Measurements from ENCODE around the gene CAD. TPM values are rescaled to one million over a fixed set of nuclear protein-coding genes. Genes with fewer than 3 reads are reported as not detected.

The CAD gene
- 29.5 TPM for polyA plus RNA-seq (2013, experiment 1 of 2)
- polyA plus RNA-seq (2013, experiment 2 of 2), result 31.0 TPM

DNA sequence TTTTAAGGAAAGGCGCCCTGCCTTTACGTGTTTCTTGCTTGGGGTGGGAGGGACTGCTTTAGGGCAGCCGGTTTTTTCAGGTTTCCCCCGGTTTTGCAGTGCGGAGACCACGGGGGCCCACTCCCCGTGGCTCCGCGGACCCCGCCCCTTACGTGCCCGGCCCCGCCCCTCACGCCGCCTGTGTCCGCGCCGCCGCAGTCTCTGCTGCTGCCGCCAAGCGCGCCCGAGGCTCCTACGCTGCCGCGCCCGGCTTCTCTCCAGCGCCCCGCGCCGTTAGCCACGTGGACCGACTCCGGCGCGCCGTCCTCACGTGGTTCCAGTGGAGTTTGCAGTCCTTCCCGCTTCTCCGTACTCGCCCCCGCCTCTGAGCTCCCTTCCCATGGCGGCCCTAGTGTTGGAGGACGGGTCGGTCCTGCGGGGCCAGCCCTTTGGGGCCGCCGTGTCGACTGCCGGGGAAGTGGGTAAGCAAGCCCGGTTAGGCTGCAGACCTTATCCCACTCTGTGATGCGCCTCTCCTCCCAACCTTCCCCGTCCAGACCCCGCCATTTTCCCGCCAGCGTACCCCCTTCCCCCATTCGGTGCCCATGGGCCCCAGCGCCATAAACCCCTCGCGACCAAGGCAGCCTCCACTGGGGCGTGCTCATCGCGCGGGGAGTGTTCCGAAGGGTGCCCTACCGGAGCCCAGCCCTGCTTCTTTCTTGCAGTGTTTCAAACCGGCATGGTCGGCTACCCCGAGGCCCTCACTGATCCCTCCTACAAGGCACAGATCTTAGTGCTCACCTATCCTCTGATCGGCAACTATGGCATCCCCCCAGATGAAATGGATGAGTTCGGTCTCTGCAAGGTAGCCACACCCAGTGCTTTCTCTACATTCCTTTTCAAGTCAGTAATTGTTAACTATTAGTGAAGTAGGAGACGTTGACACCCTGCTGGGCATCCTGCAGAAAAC, at the start of gene CAD:
CAD (plus strand) TSS at position 197 of the 949 bp plus-strand sequence; CDS start at position 380, 183 bp downstream.
- no peak within 1 kb of the TSS for H2BK120ac ChIP-seq (ENCODE audit: low read depth, low read length)
- no peak within 1 kb of the TSS for H4K8ac ChIP-seq (ENCODE audit: low read depth, low read length)
- H3K9ac ChIP-seq (ENCODE audit: low read length), result peak within 1 kb of the TSS; percentile 97
- peaks cover 15% of the 10 kb centered on the region for H3K79me2 ChIP-seq (ENCODE audit: control insufficient read depth, insufficient read depth, low read length)
- H2BK5ac ChIP-seq (ENCODE audit: low read length), result peak within 1 kb of the TSS; percentile 47
- H3K56ac ChIP-seq (ENCODE audit: low read length), result peak within 1 kb of the TSS; percentile 98
- H3K18ac ChIP-seq (ENCODE audit: low read length), result peak within 1 kb of the TSS; percentile 20
- H3K4me3 ChIP-seq (ENCODE audit: low read length), result peak within 1 kb of the TSS; percentile 48
- H4K5ac ChIP-seq (ENCODE audit: low read length), result no peak within 1 kb of the TSS
- peaks cover 6% of the 10 kb centered on the region for H3K4me1 ChIP-seq (ENCODE audit: control insufficient read depth, low read depth, low read length)
- H3K4ac ChIP-seq (ENCODE audit: low read depth, low read length), result peak within 1 kb of the TSS; percentile 95
- no peaks in the 10 kb centered on the region for H3K27me3 ChIP-seq (ENCODE audit: insufficient read depth, low read length, poor library complexity)
- peaks cover 4% of the 10 kb centered on the region for H3K36me3 ChIP-seq (ENCODE audit: control insufficient read depth, insufficient read depth, low read length)
- peak within 1 kb of the TSS; percentile 83 for H3K4me2 ChIP-seq (ENCODE audit: low read length)
- H3K79me1 ChIP-seq (ENCODE audit: low read length), result peaks cover 17% of the 10 kb centered on the region
- H2AK5ac ChIP-seq (ENCODE audit: low read length), result peak within 1 kb of the TSS; percentile 73
- no CpG with 5 or more reads among the region's 72 CpGs for WGBS (ENCODE audit: extremely low coverage, insufficient coverage, low lambda C conversion rate)
- peak within 1 kb of the TSS; percentile 60 for H3K23ac ChIP-seq (ENCODE audit: low read length)
- H3K27ac ChIP-seq (ENCODE audit: low read depth, low read length), result peak within 1 kb of the TSS; percentile 84
- peak; percentile 95 for DNase-seq
- H2BK15ac ChIP-seq (replicated peaks; ENCODE audit: low read depth), result no peak within 1 kb of the TSS

DNA sequence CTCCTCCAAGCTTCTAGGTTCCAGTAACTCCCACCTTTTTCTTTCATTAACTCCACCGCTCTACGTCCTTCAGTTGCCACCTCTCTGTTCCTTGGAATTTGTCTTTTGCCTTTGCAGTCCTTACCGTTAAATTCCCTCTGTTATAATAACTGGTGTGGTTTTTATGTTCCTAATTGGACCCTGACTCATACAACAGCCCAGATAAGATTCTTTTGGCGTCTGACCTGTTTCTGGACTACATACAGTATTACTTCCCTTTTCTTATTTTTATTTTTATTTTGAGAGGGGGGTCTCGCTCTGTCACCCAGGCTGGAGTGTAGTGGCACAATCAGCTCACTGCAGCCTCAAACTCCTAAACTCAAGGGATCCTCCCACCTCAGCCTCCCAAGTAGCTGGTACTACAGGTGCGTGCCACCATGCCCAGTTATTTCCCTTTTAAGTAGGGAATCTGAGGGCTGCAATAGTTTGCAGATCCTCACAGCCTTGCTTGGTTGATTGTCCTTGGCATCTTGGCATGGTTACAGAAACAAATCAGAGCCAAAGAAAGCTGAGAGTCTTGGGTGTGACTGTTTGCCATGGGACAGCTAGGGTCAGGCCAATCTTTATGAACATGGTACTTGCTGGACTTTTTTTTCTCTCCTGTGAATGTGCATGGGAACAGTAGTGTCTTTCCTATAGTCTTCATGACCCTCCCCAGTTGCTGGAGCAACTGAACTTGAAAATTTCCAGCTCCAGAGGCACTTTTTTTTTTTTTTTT, 46.4 kb upstream of the CAD start:
- Histone ChIP-seq H2AK5ac (ENCODE audit: low read length) (no peak overlapping the region), H2BK15ac (replicated peaks; ENCODE audit: low read depth) (no peak overlapping the region), H3K23ac (ENCODE audit: low read length) (no peak overlapping the region), H3K27ac (ENCODE audit: low read depth, low read length) (no peak overlapping the region), H2BK120ac (ENCODE audit: low read depth, low read length) (no peak overlapping the region), H3K27me3 (ENCODE audit: insufficient read depth, low read length, poor library complexity) (no peaks in the 10 kb centered on the region), H3K56ac (ENCODE audit: low read length) (no peak overlapping the region), H3K9ac (ENCODE audit: low read length) (no peak overlapping the region), H3K79me1 (ENCODE audit: low read length) (no peaks in the 10 kb centered on the region), H3K4me3 (ENCODE audit: low read length) (no peak overlapping the region), H3K4ac (ENCODE audit: low read depth, low read length) (no peak overlapping the region), H3K4me1 (ENCODE audit: control insufficient read depth, low read depth, low read length) (no peaks in the 10 kb centered on the region), H3K18ac (ENCODE audit: low read length) (no peak overlapping the region), H4K8ac (ENCODE audit: low read depth, low read length) (no peak overlapping the region), H3K79me2 (ENCODE audit: control insufficient read depth, insufficient read depth, low read length) (no peaks in the 10 kb centered on the region), H4K5ac (ENCODE audit: low read length) (no peak overlapping the region), H3K4me2 (ENCODE audit: low read length) (no peak overlapping the region), H3K36me3 (ENCODE audit: control insufficient read depth, insufficient read depth, low read length) (no peaks in the 10 kb centered on the region), H2BK5ac (ENCODE audit: low read length) (no peak overlapping the region)
- DNase-seq, result no peak
- no CpG with 5 or more reads among the region's 6 CpGs for WGBS (ENCODE audit: extremely low coverage, insufficient coverage, low lambda C conversion rate)

DNA sequence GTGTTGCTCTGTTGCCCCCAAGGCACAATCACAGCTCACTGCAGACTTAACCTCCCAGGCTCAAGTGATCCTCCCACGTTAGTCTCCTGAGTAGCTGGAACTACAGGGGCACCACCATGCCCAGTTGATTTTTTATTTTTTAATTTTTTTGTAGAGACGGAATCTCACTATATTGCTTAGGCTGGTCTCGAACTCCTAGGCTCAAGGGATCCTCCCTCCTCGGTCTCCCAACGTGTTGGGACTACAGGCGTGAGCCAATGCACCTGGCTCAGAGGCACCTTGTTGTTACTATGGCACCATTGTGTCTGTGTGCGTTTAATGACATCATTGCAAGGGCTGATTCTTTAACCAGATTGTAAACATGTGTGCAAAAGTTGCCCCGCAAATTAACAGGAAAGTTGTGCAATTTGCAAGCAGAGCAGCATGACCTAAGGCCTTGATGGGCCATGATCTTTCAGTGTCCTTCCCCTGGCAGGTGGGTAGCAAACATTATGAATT, 45.8 kb upstream of the CAD start:
- no CpG with 5 or more reads among the region's 8 CpGs for WGBS (ENCODE audit: extremely low coverage, insufficient coverage, low lambda C conversion rate)

DNA sequence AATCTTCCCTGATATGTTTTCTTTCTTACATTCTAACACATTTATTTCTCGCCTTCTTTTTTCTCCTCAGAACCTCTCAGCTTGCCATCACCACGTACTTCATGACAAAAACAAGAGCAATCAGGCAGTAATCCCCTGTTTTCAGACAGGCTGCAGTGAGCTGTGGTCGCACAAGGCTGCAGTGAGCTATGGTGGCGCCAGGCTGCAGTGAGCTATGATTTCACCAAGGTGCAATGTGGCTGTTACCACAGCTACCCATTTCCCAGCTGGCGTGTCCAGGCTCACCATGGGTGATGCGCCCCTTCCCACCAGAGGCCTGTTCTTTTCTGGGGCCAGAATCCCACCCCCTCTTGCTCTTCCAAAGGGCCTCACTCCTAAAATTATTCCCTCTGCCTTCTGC, 42.5 kb upstream of the CAD start:
- Histone ChIP-seq H3K4me2 (ENCODE audit: low read length) (no peak overlapping the region), H3K79me2 (ENCODE audit: control insufficient read depth, insufficient read depth, low read length) (no peaks in the 10 kb centered on the region), H4K8ac (ENCODE audit: low read depth, low read length) (no peak overlapping the region), H3K56ac (ENCODE audit: low read length) (no peak overlapping the region), H3K23ac (ENCODE audit: low read length) (no peak overlapping the region), H3K27ac (ENCODE audit: low read depth, low read length) (no peak overlapping the region), H3K36me3 (ENCODE audit: control insufficient read depth, insufficient read depth, low read length) (no peaks in the 10 kb centered on the region), H3K79me1 (ENCODE audit: low read length) (no peaks in the 10 kb centered on the region), H3K9ac (ENCODE audit: low read length) (no peak overlapping the region), H2BK15ac (replicated peaks; ENCODE audit: low read depth) (no peak overlapping the region), H4K5ac (ENCODE audit: low read length) (no peak overlapping the region), H2BK5ac (ENCODE audit: low read length) (no peak overlapping the region), H3K4me1 (ENCODE audit: control insufficient read depth, low read depth, low read length) (no peaks in the 10 kb centered on the region), H3K4ac (ENCODE audit: low read depth, low read length) (no peak overlapping the region), H2BK120ac (ENCODE audit: low read depth, low read length) (no peak overlapping the region), H3K18ac (ENCODE audit: low read length) (no peak overlapping the region), H2AK5ac (ENCODE audit: low read length) (no peak overlapping the region), H3K4me3 (ENCODE audit: low read length) (no peak overlapping the region), H3K27me3 (ENCODE audit: insufficient read depth, low read length, poor library complexity) (no peaks in the 10 kb centered on the region)
- no peak for DNase-seq
- 100% methylated on average over 2 of the region's 6 CpGs for WGBS (ENCODE audit: extremely low coverage, insufficient coverage, low lambda C conversion rate)

More for the DNA sequence above, 45.8 kb upstream of the CAD start:
- H3K27ac ChIP-seq (ENCODE audit: low read depth, low read length), result no peak overlapping the region
- no peak overlapping the region for H3K4me3 ChIP-seq (ENCODE audit: low read length)
- H2BK15ac ChIP-seq (replicated peaks; ENCODE audit: low read depth), result no peak overlapping the region
- H3K36me3 ChIP-seq (ENCODE audit: control insufficient read depth, insufficient read depth, low read length), result no peaks in the 10 kb centered on the region
- H2AK5ac ChIP-seq (ENCODE audit: low read length), result no peak overlapping the region
- no peaks in the 10 kb centered on the region for H3K4me1 ChIP-seq (ENCODE audit: control insufficient read depth, low read depth, low read length)
- DNase-seq, result no peak
- no peak overlapping the region for H3K9ac ChIP-seq (ENCODE audit: low read length)
- H3K79me1 ChIP-seq (ENCODE audit: low read length), result no peaks in the 10 kb centered on the region
- H3K4ac ChIP-seq (ENCODE audit: low read depth, low read length), result no peak overlapping the region
- no peaks in the 10 kb centered on the region for H3K79me2 ChIP-seq (ENCODE audit: control insufficient read depth, insufficient read depth, low read length)
- no peak overlapping the region for H2BK5ac ChIP-seq (ENCODE audit: low read length)
- no peak overlapping the region for H3K4me2 ChIP-seq (ENCODE audit: low read length)
- no peak overlapping the region for H4K5ac ChIP-seq (ENCODE audit: low read length)
- no peak overlapping the region for H3K23ac ChIP-seq (ENCODE audit: low read length)
- H4K8ac ChIP-seq (ENCODE audit: low read depth, low read length), result no peak overlapping the region
- H3K27me3 ChIP-seq (ENCODE audit: insufficient read depth, low read length, poor library complexity), result no peaks in the 10 kb centered on the region
- H3K18ac ChIP-seq (ENCODE audit: low read length), result no peak overlapping the region
- no peak overlapping the region for H2BK120ac ChIP-seq (ENCODE audit: low read depth, low read length)
- H3K56ac ChIP-seq (ENCODE audit: low read length), result no peak overlapping the region

DNA sequence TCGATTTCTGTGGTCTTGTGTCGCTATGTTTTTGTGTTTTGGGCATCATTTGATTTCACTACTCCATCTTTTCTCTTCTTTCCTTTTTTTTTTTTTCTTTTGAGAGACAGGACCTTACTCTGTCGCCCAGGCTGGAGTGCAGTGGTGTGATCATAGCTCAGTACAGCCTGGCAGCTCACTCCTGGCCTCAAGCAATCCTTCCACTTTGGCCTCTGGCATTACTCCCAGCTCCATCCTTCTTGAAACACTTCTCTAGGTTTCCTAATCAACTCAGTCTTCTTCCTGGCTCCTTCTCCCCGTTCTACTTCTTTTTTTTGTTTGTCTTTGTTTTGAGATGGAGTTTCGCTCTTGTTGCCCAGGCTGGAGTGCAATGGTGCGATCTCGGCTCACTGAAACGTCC, 41.8 kb upstream of the CAD start:
- Histone ChIP-seq H3K4ac (ENCODE audit: low read depth, low read length) (no peak overlapping the region), H3K56ac (ENCODE audit: low read length) (no peak overlapping the region), H3K18ac (ENCODE audit: low read length) (no peak overlapping the region), H3K79me2 (ENCODE audit: control insufficient read depth, insufficient read depth, low read length) (no peaks in the 10 kb centered on the region), H3K79me1 (ENCODE audit: low read length) (no peaks in the 10 kb centered on the region), H4K5ac (ENCODE audit: low read length) (no peak overlapping the region), H3K23ac (ENCODE audit: low read length) (no peak overlapping the region), H3K27me3 (ENCODE audit: insufficient read depth, low read length, poor library complexity) (no peaks in the 10 kb centered on the region), H3K4me2 (ENCODE audit: low read length) (no peak overlapping the region), H3K4me3 (ENCODE audit: low read length) (no peak overlapping the region), H2BK120ac (ENCODE audit: low read depth, low read length) (no peak overlapping the region), H3K4me1 (ENCODE audit: control insufficient read depth, low read depth, low read length) (no peaks in the 10 kb centered on the region), H2BK5ac (ENCODE audit: low read length) (no peak overlapping the region), H2AK5ac (ENCODE audit: low read length) (no peak overlapping the region), H3K27ac (ENCODE audit: low read depth, low read length) (no peak overlapping the region), H3K36me3 (ENCODE audit: control insufficient read depth, insufficient read depth, low read length) (no peaks in the 10 kb centered on the region), H4K8ac (ENCODE audit: low read depth, low read length) (no peak overlapping the region), H2BK15ac (replicated peaks; ENCODE audit: low read depth) (no peak overlapping the region), H3K9ac (ENCODE audit: low read length) (no peak overlapping the region)
- no CpG with 5 or more reads among the region's 8 CpGs for WGBS (ENCODE audit: extremely low coverage, insufficient coverage, low lambda C conversion rate)
- no peak for DNase-seq

Data from mesendoderm (in vitro differentiated cells).